B cell (primary cell): ENCODE results near the gene SEC14L5. TPM values are rescaled to one million over a fixed set of nuclear protein-coding genes. Genes with fewer than 3 reads are reported as not detected.

Source experiments
- ATAC-seq: fragments of 200-7000 bp; cut with Tn5 transposase; one replicate; pipeline ENCODE4 v1.10.0; 2021; ENCODE audit warnings: low read depth, mild to moderate bottlenecking, moderate number of reproducible peaks, moderate library complexity
- CTCF ChIA-PET: fragments of 350-600 bp; sonication (Branson Sonifier 250); formaldehyde crosslinking; loops from one replicate; lab custom pipeline; 2021; ENCODE audit warnings: antibody characterized with exemption, inconsistent platforms; lab: Charles Lee
- POLR2A ChIA-PET: fragments of 350-600 bp; sonication (Branson Sonifier 250); formaldehyde crosslinking; loops from one replicate; lab custom pipeline; 2021; ENCODE audit warnings: antibody characterized with exemption; lab: Charles Lee
- DNase-seq: peaks from one replicate; pipeline ENCODE4 v3.0.0; 2013
- H2AFZ ChIP-seq: 2 replicates; pipeline ENCODE4 v1.6.1; 2012; ENCODE audit warnings: mild to moderate bottlenecking, low read depth, low read length; ENCODE audit not compliant: insufficient read depth, poor library complexity, severe bottlenecking
- H3K27ac ChIP-seq, 2 donors: 1 replicate in 1 of 2; 2 replicates in 1 of 2; pipeline ENCODE4 v1.5.1; 2012 to 2013; ENCODE audit warnings: low read length in 2 of 2, mild to moderate bottlenecking in 2 of 2, moderate library complexity in 1 of 2
- H3K27me3 ChIP-seq, 4 experiments: fragments of 200-600 bp in 1 of 4; sonication (generic) in 1 of 4; replicated peaks in 1 of 4; 1 replicate in 2 of 4; 2 replicates in 2 of 4; pipeline versions ENCODE4 v1.6.1 to v1.7.0; 2013 to 2016; ENCODE audit warnings: low read length in 3 of 4, mild to moderate bottlenecking in 2 of 4, mixed read lengths in 1 of 4, moderate library complexity in 1 of 4; ENCODE audit not compliant: insufficient read depth in 4 of 4, control insufficient read depth in 3 of 4; ENCODE audit errors: control extremely low read depth in 1 of 4
- H3K36me3 ChIP-seq, 2 experiments: replicated peaks in 1 of 2; 1 replicate in 1 of 2; 2 replicates in 1 of 2; pipeline versions ENCODE4 v1.6.1 to v1.7.1; 2013; ENCODE audit warnings: low read length in 1 of 2; ENCODE audit not compliant: insufficient read depth in 2 of 2, control insufficient read depth in 1 of 2; ENCODE audit errors: control extremely low read depth in 1 of 2, extremely low read depth in 1 of 2
- H3K4me1 ChIP-seq, 2 donors: fragments of 200-600 bp in 1 of 2; sonication (generic) in 1 of 2; 1 replicate in 1 of 2; 2 replicates in 1 of 2; pipeline versions ENCODE4 v1.5.1 to v1.6.1; 2013 to 2017; ENCODE audit warnings: low read length in 2 of 2; ENCODE audit not compliant: control insufficient read depth in 2 of 2, insufficient read depth in 2 of 2
- H3K4me2 ChIP-seq: replicated peaks from 2 replicates; pipeline ENCODE3; 2012; ENCODE audit warnings: mild to moderate bottlenecking, low read depth, low read length; ENCODE audit not compliant: poor library complexity, severe bottlenecking
- H3K4me3 ChIP-seq, 5 experiments: fragments of 200-600 bp in 1 of 5; sonication (generic) in 1 of 5; 1 replicate in 3 of 5; 2 replicates in 2 of 5; pipeline versions ENCODE4 v1.5.1 to v1.7.0; 2011 to 2016; ENCODE audit warnings: low read length in 4 of 5, mild to moderate bottlenecking in 4 of 5, low read depth in 2 of 5, control low read depth in 1 of 5, moderate library complexity in 1 of 5; ENCODE audit not compliant: insufficient read depth in 1 of 5; ENCODE audit errors: control extremely low read depth in 1 of 5, extremely low read depth in 1 of 5
- H3K79me2 ChIP-seq: fragments of 200-600 bp; sonication (generic); one replicate; pipeline ENCODE4 v1.6.0; 2016; ENCODE audit warnings: low read length; ENCODE audit not compliant: control insufficient read depth, insufficient read depth
- H3K9ac ChIP-seq: fragments of 200-600 bp; sonication (generic); 2 replicates; pipeline ENCODE4 v1.6.1; 2017; ENCODE audit warnings: mild to moderate bottlenecking, low read length, moderate library complexity
- H3K9me3 ChIP-seq, 3 donors: one replicate each; pipeline versions ENCODE4 v1.6.1 to v1.7.1; 2013; ENCODE audit warnings: low read length in 2 of 3; ENCODE audit not compliant: control insufficient read depth in 2 of 3, insufficient read depth in 1 of 3; ENCODE audit errors: control extremely low read depth in 1 of 3
- H4K20me1 ChIP-seq: 2 replicates; pipeline ENCODE4 v1.6.0; 2012; ENCODE audit warnings: mild to moderate bottlenecking, low read length; ENCODE audit not compliant: insufficient read depth, control insufficient read depth, poor library complexity, severe bottlenecking
- H3K27ac Mint-ChIP-seq: one replicate; pipeline ENCODE4 v1.8.0; 2021; ENCODE audit warnings: mixed read lengths
- H3K27me3 Mint-ChIP-seq: one replicate; pipeline ENCODE4 v1.8.0; 2021; ENCODE audit warnings: mixed read lengths
- H3K4me1 Mint-ChIP-seq: one replicate; pipeline ENCODE4 v1.8.0; 2021; ENCODE audit warnings: mixed read lengths
- H3K4me3 Mint-ChIP-seq: one replicate; pipeline ENCODE4 v1.8.0; 2021; ENCODE audit warnings: mixed read lengths
- H3K9me3 Mint-ChIP-seq: one replicate; pipeline ENCODE4 v1.8.0; 2022; ENCODE audit warnings: mixed read lengths; ENCODE audit not compliant: insufficient read depth
- EZH2 ChIP-seq: IDR thresholded peaks from 2 replicates; pipeline ENCODE4 v1.6.1; 2012; ENCODE audit warnings: borderline replicate concordance, low read depth, mild to moderate bottlenecking, moderate library complexity, low read length; ENCODE audit not compliant: insufficient read depth, poor library complexity, severe bottlenecking
- WGBS: methylation state at CpG from one replicate; pipeline ENCODE4 v1.1.5; 2013; ENCODE audit warnings: missing lambda C conversion rate; ENCODE audit not compliant: insufficient coverage; 5-methylcytosine and 5-hydroxymethylcytosine counted together
- intact Hi-C: fragments of 100-400 bp; cut with micrococcal nuclease; formaldehyde crosslinking; loops from one replicate; pipeline ENCODE4 v1.10.0; 2022
- polyA plus RNA-seq: library from polyadenylated mRNA; depleted of rRNA; stranded (reverse); fragments of >200 nt; gene quantifications from 2 replicates; pipeline ENCODE4 v1.2.3, GENCODE V29; 2012
- total RNA-seq, 2 donors: library from RNA; stranded (reverse); fragments of 120-200 nt in 1 of 2; gene quantifications; 1 replicate in 1 of 2; 2 replicates in 1 of 2; pipeline versions ENCODE4 v1.2.3 to v1.2.4, GENCODE V29; 2013 to 2022
- TF ChIP-seq, protein P1 (sequence below): fragments of 200-600 bp; IDR thresholded peaks from one replicate; pipeline ENCODE4 v1.8.0; 2022; ENCODE audit warnings: antibody characterized with exemption, mild to moderate bottlenecking

The SEC14L5 gene
- total and polyA plus RNA-seq, 2 donors (not counting 1 experiment from before 2014, with no cell fraction given), result not detected

DNA sequence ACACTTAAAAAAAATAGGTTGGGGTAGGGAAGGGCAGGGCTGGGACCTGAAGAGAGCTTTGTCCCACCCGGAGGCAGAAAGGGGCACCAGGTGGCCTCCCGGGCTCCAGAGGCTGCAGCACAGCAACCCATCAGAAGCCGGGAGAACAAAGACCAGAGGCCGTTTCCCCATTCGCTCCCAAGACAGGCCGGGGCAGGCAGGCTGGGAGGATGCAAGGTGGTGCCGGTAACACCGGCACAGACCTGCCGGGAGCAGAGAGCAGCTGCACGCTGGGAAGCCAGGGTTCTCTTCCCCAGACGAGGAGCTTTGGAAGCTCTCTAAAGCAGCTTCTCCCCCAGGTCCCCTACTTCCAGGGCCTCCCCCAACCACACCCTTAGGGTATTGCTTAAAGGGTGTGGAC is 26.7 kb upstream of the SEC14L5 start:
- Mint-ChIP-seq H3K4me3 (no peak overlapping the region), H3K27me3 (peaks cover 25% of the 10 kb centered on the region), H3K27ac (no peak overlapping the region), H3K9me3 (peaks cover 5% of the 10 kb centered on the region), H3K4me1 (peaks cover 2% of the 10 kb centered on the region)
- no peak for ATAC-seq
- intact Hi-C loops, result no loop called here
- no peak overlapping the region for H3K9ac ChIP-seq
- peaks cover 0 to 16% (median 10%) of the 10 kb centered on the region in 3 donors for H3K9me3 ChIP-seq
- H3K27ac ChIP-seq, result no peak overlapping the region
- TF ChIP-seq, protein P1, sequence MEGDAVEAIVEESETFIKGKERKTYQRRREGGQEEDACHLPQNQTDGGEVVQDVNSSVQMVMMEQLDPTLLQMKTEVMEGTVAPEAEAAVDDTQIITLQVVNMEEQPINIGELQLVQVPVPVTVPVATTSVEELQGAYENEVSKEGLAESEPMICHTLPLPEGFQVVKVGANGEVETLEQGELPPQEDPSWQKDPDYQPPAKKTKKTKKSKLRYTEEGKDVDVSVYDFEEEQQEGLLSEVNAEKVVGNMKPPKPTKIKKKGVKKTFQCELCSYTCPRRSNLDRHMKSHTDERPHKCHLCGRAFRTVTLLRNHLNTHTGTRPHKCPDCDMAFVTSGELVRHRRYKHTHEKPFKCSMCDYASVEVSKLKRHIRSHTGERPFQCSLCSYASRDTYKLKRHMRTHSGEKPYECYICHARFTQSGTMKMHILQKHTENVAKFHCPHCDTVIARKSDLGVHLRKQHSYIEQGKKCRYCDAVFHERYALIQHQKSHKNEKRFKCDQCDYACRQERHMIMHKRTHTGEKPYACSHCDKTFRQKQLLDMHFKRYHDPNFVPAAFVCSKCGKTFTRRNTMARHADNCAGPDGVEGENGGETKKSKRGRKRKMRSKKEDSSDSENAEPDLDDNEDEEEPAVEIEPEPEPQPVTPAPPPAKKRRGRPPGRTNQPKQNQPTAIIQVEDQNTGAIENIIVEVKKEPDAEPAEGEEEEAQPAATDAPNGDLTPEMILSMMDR, result no peak
- TF ChIP-seq EZH2, result no peak
- POLR2A ChIA-PET, result no interaction called here
- no peak for DNase-seq
- no peak overlapping the region for H3K4me3 ChIP-seq
- peaks cover 7 to 8% of the 10 kb centered on the region in 2 donors for H3K4me1 ChIP-seq
- H3K79me2 ChIP-seq, result no peaks in the 10 kb centered on the region
- no peaks in the 10 kb centered on the region for H4K20me1 ChIP-seq
- WGBS, result 88% methylated on average over 8 of the region's 11 CpGs
- H3K27me3 ChIP-seq, result peaks cover 0 to 29% (median 6%) of the 10 kb centered on the region in 4 experiments
- H3K4me2 ChIP-seq, result no peak overlapping the region
- H3K36me3 ChIP-seq, result no peaks in the 10 kb centered on the region
- H2AFZ ChIP-seq, result no peak overlapping the region
- CTCF ChIA-PET, result no interaction called here

- intact Hi-C loops, result no loop called here
- no peak overlapping the region for H2AFZ ChIP-seq
- Mint-ChIP-seq H3K27me3 (peaks cover 37% of the 10 kb centered on the region), H3K9me3 (no peaks in the 10 kb centered on the region), H3K27ac (no peak overlapping the region), H3K4me3 (no peak overlapping the region), H3K4me1 (peaks cover 11% of the 10 kb centered on the region)
- H3K27ac ChIP-seq, result no peak overlapping the region
- ChIA-PET CTCF (no interaction called here), POLR2A (no interaction called here)
- H3K9ac ChIP-seq, result no peak overlapping the region
- ATAC-seq, result no peak
- H3K4me1 ChIP-seq, result peaks cover 12 to 15% of the 10 kb centered on the region in 2 donors
- no peak for TF ChIP-seq EZH2
- TF ChIP-seq, protein P1, result no peak
- H3K27me3 ChIP-seq, result peaks cover 0 to 43% (median 10%) of the 10 kb centered on the region in 4 experiments
- peaks cover 0 to 1% (median 0%) of the 10 kb centered on the region in 3 donors for H3K9me3 ChIP-seq
- H4K20me1 ChIP-seq, result no peaks in the 10 kb centered on the region
- H3K36me3 ChIP-seq, result no peaks in the 10 kb centered on the region
- H3K79me2 ChIP-seq, result no peaks in the 10 kb centered on the region
- WGBS, result 84% methylated on average over 8 of the region's 8 CpGs
- H3K4me3 ChIP-seq, result no peak overlapping the region
- DNase-seq, result no peak
- no peak overlapping the region for H3K4me2 ChIP-seq
Observed at GRCh38 chr16:4933433-4933832, 24.7 kb upstream of the SEC14L5 start.
